ENCODE measurements around the gene GLI3. TPM values are rescaled to one million over a fixed set of nuclear protein-coding genes. Genes with fewer than 3 reads are reported as not detected.

The GLI3 gene
- total RNA-seq, 1 donor from 2014 or later: 32.0 TPM

- H3K4me1 Mint-ChIP-seq: peaks cover 69% of the 10 kb centered on the region
These were observed 212.5 kb downstream of the GLI3 start for GRCh38 chr7:42024537-42024936.

DNA sequence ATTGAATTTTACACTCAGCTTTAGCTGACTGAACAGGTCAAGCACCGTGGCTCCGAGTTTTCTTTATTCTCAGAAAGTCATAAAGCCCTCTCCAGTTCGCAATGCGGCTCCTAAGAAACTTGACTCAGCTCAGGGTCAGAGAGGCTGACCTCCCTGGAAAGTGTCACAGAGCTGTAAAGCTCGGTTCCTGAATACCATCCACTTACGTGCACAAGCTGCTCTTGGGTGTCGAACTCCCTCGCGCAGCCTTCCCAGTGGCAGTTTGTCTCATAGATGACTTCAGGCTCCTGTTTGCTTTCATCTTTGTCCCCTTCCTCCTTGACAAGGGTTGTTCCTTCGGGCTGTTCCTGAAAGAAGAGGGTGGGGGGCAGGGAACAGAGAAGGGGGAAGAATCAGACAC lies 213.7 kb downstream of the GLI3 start:
- H3K36me3 ChIP-seq: peaks cover 58% of the 10 kb centered on the region
- H3K9ac ChIP-seq: no peak overlapping the region
- peaks cover 38% of the 10 kb centered on the region for H4K20me1 ChIP-seq (ENCODE audit: low read depth)
- H3K4me3 ChIP-seq: no peak overlapping the region
- no peak for DNase-seq (ENCODE audit: low spot score)
- H3K4me1 Mint-ChIP-seq: peaks cover 61% of the 10 kb centered on the region
- H3K4me1 ChIP-seq: peaks cover 7% of the 10 kb centered on the region
- no peak overlapping the region for H2AFZ ChIP-seq (replicated peaks)
- H3K9me3 ChIP-seq (ENCODE audit: low read depth): no peaks in the 10 kb centered on the region
- H3K27ac ChIP-seq: peak overlapping the region; percentile 32
- no peaks in the 10 kb centered on the region for H3K27me3 ChIP-seq
- H3K9me3 Mint-ChIP-seq: peaks cover under 1% of the 10 kb centered on the region
- H3K4me2 ChIP-seq: no peak overlapping the region
- H3K27ac Mint-ChIP-seq: peak overlapping the region; percentile 74
- H3K36me3 Mint-ChIP-seq: peaks cover 66% of the 10 kb centered on the region
- TF ChIP-seq, protein P1, sequence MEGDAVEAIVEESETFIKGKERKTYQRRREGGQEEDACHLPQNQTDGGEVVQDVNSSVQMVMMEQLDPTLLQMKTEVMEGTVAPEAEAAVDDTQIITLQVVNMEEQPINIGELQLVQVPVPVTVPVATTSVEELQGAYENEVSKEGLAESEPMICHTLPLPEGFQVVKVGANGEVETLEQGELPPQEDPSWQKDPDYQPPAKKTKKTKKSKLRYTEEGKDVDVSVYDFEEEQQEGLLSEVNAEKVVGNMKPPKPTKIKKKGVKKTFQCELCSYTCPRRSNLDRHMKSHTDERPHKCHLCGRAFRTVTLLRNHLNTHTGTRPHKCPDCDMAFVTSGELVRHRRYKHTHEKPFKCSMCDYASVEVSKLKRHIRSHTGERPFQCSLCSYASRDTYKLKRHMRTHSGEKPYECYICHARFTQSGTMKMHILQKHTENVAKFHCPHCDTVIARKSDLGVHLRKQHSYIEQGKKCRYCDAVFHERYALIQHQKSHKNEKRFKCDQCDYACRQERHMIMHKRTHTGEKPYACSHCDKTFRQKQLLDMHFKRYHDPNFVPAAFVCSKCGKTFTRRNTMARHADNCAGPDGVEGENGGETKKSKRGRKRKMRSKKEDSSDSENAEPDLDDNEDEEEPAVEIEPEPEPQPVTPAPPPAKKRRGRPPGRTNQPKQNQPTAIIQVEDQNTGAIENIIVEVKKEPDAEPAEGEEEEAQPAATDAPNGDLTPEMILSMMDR (IDR thresholded peaks at IDR 0.05): no peak
- no peak for TF ChIP-seq EZH2 (IDR thresholded peaks at IDR 0.05)
- no peak for TF ChIP-seq EZH2phosphoT487 (IDR thresholded peaks at IDR 0.05)
- peaks cover 28% of the 10 kb centered on the region for H3K79me2 ChIP-seq (ENCODE audit: low read depth)
- peaks cover 7% of the 10 kb centered on the region for H3F3A ChIP-seq (ENCODE audit: low read depth)
- H3K4me3 Mint-ChIP-seq: peak overlapping the region; percentile 49
- no peaks in the 10 kb centered on the region for H3K27me3 Mint-ChIP-seq (ENCODE audit: insufficient read depth, low read depth)

More at GRCh38 chr7:42024537-42024936, 212.5 kb downstream of the GLI3 start:
- no peaks in the 10 kb centered on the region for H3K9me3 Mint-ChIP-seq
- Histone ChIP-seq H3F3A (ENCODE audit: low read depth) (peaks cover 7% of the 10 kb centered on the region), H2AFZ (replicated peaks) (no peak overlapping the region), H4K20me1 (ENCODE audit: low read depth) (peaks cover 49% of the 10 kb centered on the region), H3K4me3 (no peak overlapping the region), H3K9ac (no peak overlapping the region), H3K4me2 (no peak overlapping the region), H3K4me1 (peaks cover 7% of the 10 kb centered on the region), H3K27ac (no peak overlapping the region), H3K79me2 (ENCODE audit: low read depth) (peaks cover 19% of the 10 kb centered on the region), H3K9me3 (ENCODE audit: low read depth) (no peaks in the 10 kb centered on the region), H3K27me3 (no peaks in the 10 kb centered on the region), H3K36me3 (peaks cover 45% of the 10 kb centered on the region)
- H3K27me3 Mint-ChIP-seq (ENCODE audit: insufficient read depth, low read depth): no peaks in the 10 kb centered on the region
- no peak for DNase-seq (ENCODE audit: low spot score)
- peak overlapping the region; percentile 27 for H3K4me3 Mint-ChIP-seq
- peaks cover 62% of the 10 kb centered on the region for H3K36me3 Mint-ChIP-seq
- H3K27ac Mint-ChIP-seq: peak overlapping the region; percentile 74
- TF ChIP-seq, protein P1 (IDR thresholded peaks at IDR 0.05): no peak

DNA sequence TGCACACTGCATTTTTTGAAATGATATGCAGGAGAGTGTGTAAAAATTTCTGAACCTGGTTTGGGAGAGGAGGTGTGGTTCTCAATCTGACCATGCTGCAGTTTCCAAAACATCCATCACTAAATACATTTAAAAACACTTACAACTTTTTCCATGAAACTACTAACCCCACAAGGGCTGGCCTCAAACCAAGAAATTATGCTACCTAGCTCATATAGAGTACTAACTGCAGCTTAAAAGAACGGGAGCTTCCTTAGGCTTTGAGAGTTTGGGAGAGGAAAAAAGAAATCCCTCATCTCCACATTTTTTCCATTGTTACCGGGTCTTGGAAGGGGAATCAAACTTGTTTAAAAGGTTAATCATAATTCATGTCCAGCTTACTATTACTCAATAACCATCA lies 214.2 kb downstream of the GLI3 start:
- Histone ChIP-seq H3K4me2 (no peak overlapping the region), H3K9me3 (ENCODE audit: low read depth) (no peaks in the 10 kb centered on the region), H3K79me2 (ENCODE audit: low read depth) (peaks cover 28% of the 10 kb centered on the region), H3K36me3 (peaks cover 58% of the 10 kb centered on the region), H3K27ac (no peak overlapping the region), H3K27me3 (no peaks in the 10 kb centered on the region), H3K4me3 (no peak overlapping the region), H4K20me1 (ENCODE audit: low read depth) (peaks cover 36% of the 10 kb centered on the region), H3F3A (ENCODE audit: low read depth) (peaks cover 7% of the 10 kb centered on the region), H3K9ac (no peak overlapping the region), H3K4me1 (peaks cover 7% of the 10 kb centered on the region), H2AFZ (replicated peaks) (no peak overlapping the region)
- peaks cover 58% of the 10 kb centered on the region for H3K4me1 Mint-ChIP-seq
- H3K4me3 Mint-ChIP-seq: no peak overlapping the region
- TF ChIP-seq EZH2phosphoT487 (IDR thresholded peaks at IDR 0.05) (no peak), EZH2 (IDR thresholded peaks at IDR 0.05) (no peak)
- TF ChIP-seq, protein P1 (IDR thresholded peaks at IDR 0.05): no peak
- peak overlapping the region; percentile 74 for H3K27ac Mint-ChIP-seq
- H3K9me3 Mint-ChIP-seq: peaks cover 4% of the 10 kb centered on the region
- DNase-seq (ENCODE audit: low spot score): no peak
- no peaks in the 10 kb centered on the region for H3K27me3 Mint-ChIP-seq (ENCODE audit: insufficient read depth, low read depth)
- H3K36me3 Mint-ChIP-seq: peaks cover 66% of the 10 kb centered on the region

Data from neural progenitor cell (in vitro differentiated cells).